CD4-positive, alpha-beta memory T cell (primary cell): ENCODE results near the gene TENM3. TPM values are rescaled to one million over a fixed set of nuclear protein-coding genes. Genes with fewer than 3 reads are reported as not detected.

ENCODE experiments used
- CTCF ChIA-PET: fragments of 350-600 bp; sonication (Branson Sonifier 250); formaldehyde crosslinking; loops from one replicate; lab custom pipeline; 2021; ENCODE audit warnings: inconsistent platforms; ENCODE audit not compliant: partially characterized antibody; lab: Charles Lee
- POLR2A ChIA-PET: fragments of 350-600 bp; sonication (Branson Sonifier 250); formaldehyde crosslinking; loops from one replicate; lab custom pipeline; 2021; ENCODE audit not compliant: partially characterized antibody; lab: Charles Lee
- DNase-seq, 5 donors: peaks; one replicate each; pipeline versions ENCODE4 v3.0.0 to v3.0.0-alpha.2; 2020 to 2022; ENCODE audit warnings: mixed read lengths in 1 of 5
- H3K27ac ChIP-seq: one replicate; pipeline ENCODE4 v1.7.0; 2013; ENCODE audit warnings: low read depth, low read length
- H3K27me3 ChIP-seq: 2 replicates; pipeline ENCODE4 v1.7.0; 2013; ENCODE audit warnings: mild to moderate bottlenecking, low read length, moderate library complexity; ENCODE audit not compliant: insufficient read depth
- H3K36me3 ChIP-seq: 2 replicates; pipeline ENCODE4 v1.7.0; 2013; ENCODE audit warnings: mild to moderate bottlenecking, low read length, moderate library complexity; ENCODE audit not compliant: insufficient read depth
- H3K4me1 ChIP-seq: 2 replicates; pipeline ENCODE4 v1.7.0; 2013; ENCODE audit warnings: mild to moderate bottlenecking, low read length, moderate library complexity; ENCODE audit not compliant: insufficient read depth
- H3K4me3 ChIP-seq, 2 donors: one replicate each; pipeline ENCODE4 v1.7.0; 2013; ENCODE audit warnings: low read length in 2 of 2, mild to moderate bottlenecking in 1 of 2
- H3K9me3 ChIP-seq, 2 donors: one replicate each; pipeline ENCODE4 v1.7.0; 2013; ENCODE audit warnings: low read length in 2 of 2, control low read depth in 1 of 2; ENCODE audit not compliant: control insufficient read depth in 1 of 2
- H3K27ac Mint-ChIP-seq, 7 donors: one replicate each; pipeline ENCODE4 v1.8.0; 2020 to 2021; ENCODE audit warnings: mixed read lengths in 7 of 7, mild to moderate bottlenecking in 6 of 7, inconsistent platforms in 3 of 7, moderate library complexity in 3 of 7
- H3K27me3 Mint-ChIP-seq, 2 donors: one replicate each; pipeline ENCODE4 v1.8.0; 2020 to 2021; ENCODE audit warnings: mixed read lengths in 2 of 2
- H3K36me3 Mint-ChIP-seq, 2 donors: one replicate each; pipeline ENCODE4 v1.8.0; 2020 to 2021; ENCODE audit warnings: mixed read lengths in 2 of 2, inconsistent platforms in 1 of 2, mild to moderate bottlenecking in 1 of 2
- H3K4me1 Mint-ChIP-seq, 4 donors: one replicate each; pipeline ENCODE4 v1.8.0; 2020 to 2021; ENCODE audit warnings: mixed read lengths in 4 of 4, mild to moderate bottlenecking in 1 of 4
- H3K4me3 Mint-ChIP-seq, 8 donors: one replicate each; pipeline ENCODE4 v1.8.0; 2020 to 2021; ENCODE audit warnings: mixed read lengths in 8 of 8, mild to moderate bottlenecking in 7 of 8, moderate library complexity in 6 of 8, inconsistent platforms in 3 of 8
- H3K9me3 Mint-ChIP-seq, 8 donors: one replicate each; pipeline ENCODE4 v1.8.0; 2020 to 2021; ENCODE audit warnings: mixed read lengths in 8 of 8, mild to moderate bottlenecking in 5 of 8, inconsistent platforms in 3 of 8, moderate library complexity in 1 of 8
- intact Hi-C: fragments of 100-400 bp; cut with micrococcal nuclease; formaldehyde crosslinking; loops from one replicate; pipeline ENCODE4 v1.15.1; 2023
- polyA plus RNA-seq, 2 donors: library from polyadenylated mRNA; unstranded; fragments of 300-500 nt; fragmentation: Illumina TruSeq; gene quantifications; one replicate each; pipeline ENCODE4 v1.2.3, GENCODE V29; 2021
- total RNA-seq, 2 experiments: library from RNA; stranded (reverse); gene quantifications; one replicate each; pipeline ENCODE4 v1.2.3, GENCODE V29; 2021

TENM3 gene
- total and polyA plus RNA-seq, 4 experiments from 2014 or later, result not detected

DNA sequence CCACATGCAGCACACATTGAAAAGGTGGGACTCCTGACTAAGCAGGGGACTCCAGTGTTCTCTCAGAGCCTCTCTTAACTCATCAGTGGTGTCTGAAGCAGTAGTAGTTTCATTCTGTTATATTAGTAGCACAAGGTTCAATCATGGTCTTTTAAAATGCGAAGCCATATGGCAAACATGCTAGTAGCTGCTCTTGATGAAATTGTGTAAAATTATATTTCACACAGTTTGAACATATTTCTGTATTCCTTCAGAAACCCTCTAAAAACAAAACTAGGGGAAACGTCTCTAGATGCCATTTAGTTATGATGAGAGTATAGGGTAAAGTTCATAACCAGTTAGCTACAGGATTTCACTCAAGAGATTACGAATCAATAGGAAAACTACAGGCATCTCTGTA is 497.1 kb downstream of the TENM3 start:
- DNase-seq, result no peak
- H3K27me3 ChIP-seq, result no peaks in the 10 kb centered on the region
- POLR2A ChIA-PET, result no interaction called here
- H3K36me3 ChIP-seq, result no peaks in the 10 kb centered on the region
- H3K27ac Mint-ChIP-seq, result no peak overlapping the region
- no peak overlapping the region for H3K4me3 ChIP-seq
- H3K9me3 ChIP-seq, result no peaks in the 10 kb centered on the region
- H3K27me3 Mint-ChIP-seq, result peaks cover 0 to 3% of the 10 kb centered on the region in 2 donors
- no peaks in the 10 kb centered on the region for H3K4me1 Mint-ChIP-seq
- no peak overlapping the region for H3K4me3 Mint-ChIP-seq
- H3K9me3 Mint-ChIP-seq, result no peaks in the 10 kb centered on the region
- no peaks in the 10 kb centered on the region for H3K36me3 Mint-ChIP-seq
- intact Hi-C loops, result no loop called here
- H3K27ac ChIP-seq, result no peak overlapping the region
- CTCF ChIA-PET, result no interaction called here
- H3K4me1 ChIP-seq, result no peaks in the 10 kb centered on the region

DNA sequence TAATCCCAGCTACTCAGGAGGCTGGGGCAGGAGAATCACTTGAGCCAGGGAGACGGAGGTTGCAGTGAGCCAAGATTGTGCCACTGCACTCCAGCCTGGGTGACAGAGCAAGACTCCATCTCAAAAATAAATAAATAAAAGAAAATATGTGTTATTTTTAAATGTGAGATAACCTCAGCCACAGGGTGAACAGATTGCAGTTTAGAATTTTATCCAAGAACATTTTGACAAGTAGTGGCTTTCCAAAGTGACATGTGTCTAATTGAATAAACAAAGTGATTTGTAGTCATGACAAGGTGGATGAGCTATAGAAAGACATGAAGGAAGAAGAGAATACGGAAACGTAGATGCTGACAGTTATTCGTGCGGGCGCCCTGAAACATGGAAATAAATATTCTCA is 497.9 kb downstream of the TENM3 start:
- Mint-ChIP-seq H3K4me3 (no peak overlapping the region), H3K27ac (no peak overlapping the region), H3K9me3 (peaks cover 0 to under 1% (median 0%) of the 10 kb centered on the region in 8 donors), H3K27me3 (peaks cover 0 to 3% of the 10 kb centered on the region in 2 donors), H3K36me3 (no peaks in the 10 kb centered on the region), H3K4me1 (no peaks in the 10 kb centered on the region)
- H3K27me3 ChIP-seq, result no peaks in the 10 kb centered on the region
- intact Hi-C loops, result no loop called here
- H3K36me3 ChIP-seq, result no peaks in the 10 kb centered on the region
- no peak for DNase-seq
- CTCF ChIA-PET, result no interaction called here
- no peak overlapping the region for H3K27ac ChIP-seq
- no peak overlapping the region for H3K4me3 ChIP-seq
- H3K4me1 ChIP-seq, result no peaks in the 10 kb centered on the region
- no peaks in the 10 kb centered on the region for H3K9me3 ChIP-seq
- POLR2A ChIA-PET, result no interaction called here

DNA sequence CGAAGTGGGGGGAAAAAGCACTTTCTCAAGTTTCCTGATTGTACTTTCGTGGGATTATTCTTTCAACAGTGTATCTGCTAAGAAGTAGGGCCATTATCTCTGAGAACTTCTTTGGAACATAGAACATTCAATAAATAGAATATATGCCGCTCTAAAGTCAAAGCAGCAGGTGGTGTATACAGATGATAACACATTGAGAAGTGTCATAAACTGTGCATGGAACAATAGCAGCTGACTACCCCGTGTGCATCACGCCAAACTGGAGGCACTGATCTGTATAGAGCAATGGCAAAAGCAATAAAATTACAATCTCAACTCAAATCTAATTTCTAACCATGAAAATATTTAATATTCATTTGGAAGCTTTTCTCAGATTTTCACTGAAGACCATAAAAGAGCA is 498.7 kb downstream of the TENM3 start:
- no peak overlapping the region for H3K4me3 ChIP-seq
- no peaks in the 10 kb centered on the region for H3K9me3 ChIP-seq
- CTCF ChIA-PET, result no interaction called here

DNA sequence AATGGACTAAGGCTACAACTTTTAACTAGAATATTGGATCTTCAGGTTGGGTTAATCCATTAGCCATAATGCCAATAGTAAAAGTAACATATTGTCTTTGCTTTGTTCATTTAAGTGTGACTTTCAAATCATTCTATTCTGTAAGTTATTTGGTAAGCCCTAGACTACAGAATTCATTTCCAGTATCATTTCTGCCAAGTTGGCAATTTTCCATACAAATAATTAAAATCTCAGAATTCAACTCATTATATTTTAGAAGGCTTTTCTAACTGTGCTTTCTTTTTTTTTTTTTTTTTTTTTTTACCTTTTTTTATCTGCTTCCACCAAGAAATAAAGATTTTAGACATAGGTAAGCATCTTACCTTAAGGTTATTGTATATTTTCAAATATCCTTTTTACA is 500.6 kb downstream of the TENM3 start:
- Histone ChIP-seq H3K4me1 (no peaks in the 10 kb centered on the region), H3K36me3 (no peaks in the 10 kb centered on the region), H3K27ac (no peak overlapping the region), H3K27me3 (no peaks in the 10 kb centered on the region), H3K4me3 (no peak overlapping the region), H3K9me3 (no peaks in the 10 kb centered on the region)
- Mint-ChIP-seq H3K36me3 (no peaks in the 10 kb centered on the region), H3K9me3 (peaks cover 0 to 3% (median 0%) of the 10 kb centered on the region in 8 donors), H3K27ac (no peak overlapping the region), H3K4me1 (no peaks in the 10 kb centered on the region), H3K4me3 (no peak overlapping the region), H3K27me3 (peaks cover 0 to 3% of the 10 kb centered on the region in 2 donors)
- POLR2A ChIA-PET, result no interaction called here
- CTCF ChIA-PET, result no interaction called here
- no peak for DNase-seq
- intact Hi-C loops, result no loop called here

More for the DNA sequence above, 498.7 kb downstream of the TENM3 start:
- POLR2A ChIA-PET, result no interaction called here
- DNase-seq, result no peak
- H3K27me3 ChIP-seq, result no peaks in the 10 kb centered on the region
- Mint-ChIP-seq H3K27me3 (peaks cover 0 to 3% of the 10 kb centered on the region in 2 donors), H3K4me1 (no peaks in the 10 kb centered on the region), H3K4me3 (no peak overlapping the region), H3K9me3 (peaks cover 0 to 3% (median 0%) of the 10 kb centered on the region in 8 donors), H3K36me3 (no peaks in the 10 kb centered on the region), H3K27ac (no peak overlapping the region)
- H3K36me3 ChIP-seq, result no peaks in the 10 kb centered on the region
- H3K4me1 ChIP-seq, result no peaks in the 10 kb centered on the region
- intact Hi-C loops, result no loop called here
- H3K27ac ChIP-seq, result no peak overlapping the region

DNA sequence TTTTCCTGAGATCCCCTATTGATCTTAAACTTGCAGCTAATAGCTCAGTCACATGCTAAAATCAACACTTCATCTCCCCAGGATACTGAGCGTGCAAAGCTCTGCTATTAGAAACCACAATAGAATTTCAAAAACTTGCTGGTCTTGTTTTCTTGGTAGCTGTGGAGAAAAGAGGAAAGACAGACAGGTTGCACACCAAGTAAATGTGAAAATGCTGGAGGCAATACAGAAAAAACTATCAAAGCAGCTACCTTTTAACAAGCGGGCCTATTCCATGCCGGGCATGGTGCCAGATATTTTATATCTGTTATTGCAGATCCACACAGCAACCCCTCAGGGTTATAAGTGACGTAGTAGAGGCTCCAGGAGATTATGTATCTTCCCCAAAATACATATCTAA is 502.0 kb downstream of the TENM3 start:
- Histone ChIP-seq H3K27me3 (no peaks in the 10 kb centered on the region), H3K4me3 (no peak overlapping the region), H3K9me3 (no peaks in the 10 kb centered on the region), H3K4me1 (no peaks in the 10 kb centered on the region), H3K36me3 (no peaks in the 10 kb centered on the region), H3K27ac (no peak overlapping the region)
- CTCF ChIA-PET, result no interaction called here
- POLR2A ChIA-PET, result no interaction called here
- intact Hi-C loops, result no loop called here
- H3K9me3 Mint-ChIP-seq, result peaks cover 0 to 3% (median 0%) of the 10 kb centered on the region in 8 donors
- DNase-seq, result no peak
- no peaks in the 10 kb centered on the region for H3K36me3 Mint-ChIP-seq
- H3K4me3 Mint-ChIP-seq, result no peak overlapping the region
- H3K27me3 Mint-ChIP-seq, result peaks cover 0 to 1% of the 10 kb centered on the region in 2 donors
- H3K27ac Mint-ChIP-seq, result no peak overlapping the region
- no peaks in the 10 kb centered on the region for H3K4me1 Mint-ChIP-seq

DNA sequence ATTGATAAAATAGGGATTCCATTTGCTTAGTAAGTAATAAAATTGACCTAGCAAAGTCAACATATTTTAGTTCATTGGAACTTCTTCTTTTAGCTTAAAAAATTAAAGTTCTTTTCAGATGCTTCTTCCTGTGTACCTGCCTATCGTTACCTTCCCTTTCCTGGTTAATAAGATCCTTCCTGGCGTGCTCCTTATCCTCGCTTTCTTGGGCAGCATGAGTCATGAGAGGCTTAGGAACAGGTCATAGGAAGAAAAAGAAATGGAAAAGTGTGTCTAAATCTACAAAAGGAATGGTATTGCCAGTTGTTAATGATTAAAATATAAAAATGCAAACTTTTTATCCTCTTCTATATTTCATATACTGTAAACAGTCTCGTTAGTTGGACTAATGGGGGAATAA is 503.7 kb downstream of the TENM3 start:
- intact Hi-C loops, result no loop called here
- Histone ChIP-seq H3K36me3 (no peaks in the 10 kb centered on the region), H3K9me3 (no peaks in the 10 kb centered on the region), H3K27ac (no peak overlapping the region), H3K27me3 (no peaks in the 10 kb centered on the region), H3K4me1 (no peaks in the 10 kb centered on the region), H3K4me3 (no peak overlapping the region)
- Mint-ChIP-seq H3K36me3 (no peaks in the 10 kb centered on the region), H3K27ac (no peak overlapping the region), H3K9me3 (peaks cover 0 to 3% (median 0%) of the 10 kb centered on the region in 8 donors), H3K4me3 (no peak overlapping the region), H3K4me1 (no peaks in the 10 kb centered on the region), H3K27me3 (peaks cover 0 to 1% of the 10 kb centered on the region in 2 donors)
- CTCF ChIA-PET, result no interaction called here
- POLR2A ChIA-PET, result no interaction called here
- no peak for DNase-seq

DNA sequence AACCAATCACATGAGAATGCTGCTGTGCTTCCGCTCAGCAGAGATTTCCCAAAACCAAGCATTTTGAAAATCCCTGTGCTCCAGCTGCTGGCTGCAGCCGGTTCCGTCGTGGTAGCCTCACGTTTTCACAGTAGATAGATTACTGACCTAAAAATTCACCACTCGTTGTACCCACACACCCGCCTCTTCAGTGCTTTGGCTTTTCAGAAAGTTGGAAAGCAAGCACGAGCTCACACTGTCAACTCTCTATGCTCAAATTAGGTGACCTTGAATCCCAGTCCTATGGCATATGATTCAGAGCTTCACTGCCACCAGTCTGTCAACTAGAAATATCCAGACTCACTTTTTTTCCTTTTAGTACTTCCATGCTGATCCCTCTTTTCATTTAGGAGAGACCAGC is 505.1 kb downstream of the TENM3 start:
- Histone ChIP-seq H3K4me3 (no peak overlapping the region), H3K27ac (no peak overlapping the region), H3K4me1 (no peaks in the 10 kb centered on the region), H3K9me3 (no peaks in the 10 kb centered on the region), H3K27me3 (no peaks in the 10 kb centered on the region), H3K36me3 (no peaks in the 10 kb centered on the region)
- peaks cover 0 to 3% (median 0%) of the 10 kb centered on the region in 8 donors for H3K9me3 Mint-ChIP-seq
- peaks cover 1% of the 10 kb centered on the region in 2 donors for H3K27me3 Mint-ChIP-seq
- intact Hi-C loops, result no loop called here
- no peak overlapping the region for H3K27ac Mint-ChIP-seq
- CTCF ChIA-PET, result no interaction called here
- no peaks in the 10 kb centered on the region for H3K36me3 Mint-ChIP-seq
- H3K4me3 Mint-ChIP-seq, result no peak overlapping the region
- DNase-seq, result no peak
- POLR2A ChIA-PET, result no interaction called here
- no peaks in the 10 kb centered on the region for H3K4me1 Mint-ChIP-seq

DNA sequence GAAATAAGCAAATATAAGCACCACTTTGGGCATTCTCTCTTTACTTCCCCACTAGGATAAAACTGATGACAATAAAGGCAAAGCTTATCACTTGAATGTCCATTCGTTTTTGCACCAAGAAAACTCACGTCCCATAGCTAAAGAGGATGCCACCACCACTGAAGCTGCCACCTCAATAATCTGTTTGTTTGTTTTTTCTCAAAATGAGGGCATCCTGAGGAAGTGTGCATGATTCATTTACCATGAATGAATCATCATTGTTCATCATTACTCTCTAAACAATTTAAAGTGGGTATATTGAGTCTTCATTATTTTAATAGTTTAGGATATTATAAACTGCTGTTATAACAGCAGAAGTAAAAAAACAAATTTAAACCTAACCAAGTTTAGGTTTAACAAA is 505.7 kb downstream of the TENM3 start:
- no peaks in the 10 kb centered on the region for H3K4me1 ChIP-seq
- no peak overlapping the region for H3K27ac Mint-ChIP-seq
- H3K9me3 Mint-ChIP-seq, result peaks cover 0 to 3% (median 0%) of the 10 kb centered on the region in 8 donors

More for the DNA sequence above, 505.7 kb downstream of the TENM3 start:
- no peaks in the 10 kb centered on the region for H3K4me1 Mint-ChIP-seq
- peaks cover 1% of the 10 kb centered on the region in 2 donors for H3K27me3 Mint-ChIP-seq
- Histone ChIP-seq H3K36me3 (no peaks in the 10 kb centered on the region), H3K4me3 (no peak overlapping the region), H3K9me3 (no peaks in the 10 kb centered on the region), H3K27ac (no peak overlapping the region), H3K27me3 (no peaks in the 10 kb centered on the region)
- DNase-seq, result no peak
- intact Hi-C loops, result no loop called here
- ChIA-PET POLR2A (no interaction called here), CTCF (no interaction called here)
- H3K36me3 Mint-ChIP-seq, result no peaks in the 10 kb centered on the region
- H3K4me3 Mint-ChIP-seq, result no peak overlapping the region
